H1 (cell line): ENCODE measurements around the gene TRIM14. TPM values are rescaled to one million over a fixed set of nuclear protein-coding genes. Genes with fewer than 3 reads are reported as not detected.

Experiments
- CTCF ChIA-PET: fragments of 300-600 bp; sonication (Branson Sonifier 250); formaldehyde crosslinking; loops from one replicate; lab custom pipeline; 2021; ENCODE audit not compliant: partially characterized antibody; lab: Charles Lee
- POLR2A ChIA-PET: fragments of 300-600 bp; sonication (Branson Sonifier 250); formaldehyde crosslinking; loops from one replicate; lab custom pipeline; 2021; ENCODE audit warnings: inconsistent platforms; ENCODE audit not compliant: partially characterized antibody; lab: Charles Lee
- DNase-seq, 2 experiments: peaks; one replicate each; pipeline versions ENCODE4 v3.0.0 to v3.0.0-alpha.2; 2010 to 2022; ENCODE audit warnings: low spot score in 2 of 2, low read depth in 1 of 2, mixed read lengths in 1 of 2
- FAIRE-seq: peaks from 2 replicates; lab custom pipeline; 2011; peaks lifted over from hg19 to GRCh38; lab: Jason Lieb, UNC
- H2AFZ ChIP-seq: 2 replicates; pipeline ENCODE4 v1.8.1; 2012; ENCODE audit warnings: low read length, inconsistent platforms
- H2AK5ac ChIP-seq: 2 replicates; pipeline ENCODE4 v1.6.1; 2013; ENCODE audit warnings: low read depth, low read length
- H2BK120ac ChIP-seq: replicated peaks from 2 replicates; pipeline ENCODE3; 2013; ENCODE audit warnings: low read depth, low read length, inconsistent platforms
- H2BK12ac ChIP-seq: 2 replicates; pipeline ENCODE4 v1.6.1; 2013; ENCODE audit warnings: low read depth, low read length
- H2BK15ac ChIP-seq: 2 replicates; pipeline ENCODE4 v1.6.1; 2013; ENCODE audit warnings: low read length
- H2BK20ac ChIP-seq: 2 replicates; pipeline ENCODE4 v1.6.1; 2013; ENCODE audit warnings: low read length
- H2BK5ac ChIP-seq: 2 replicates; pipeline ENCODE4 v1.6.1; 2013; ENCODE audit warnings: low read depth, low read length
- H3K14ac ChIP-seq: 2 replicates; pipeline ENCODE4 v1.6.1; 2013; ENCODE audit warnings: inconsistent platforms; ENCODE audit not compliant: insufficient read length
- H3K18ac ChIP-seq: 2 replicates; pipeline ENCODE4 v1.6.1; 2013; ENCODE audit warnings: low read length; ENCODE audit errors: extremely low read depth
- H3K23ac ChIP-seq: 2 replicates; pipeline ENCODE4 v1.6.1; 2013; ENCODE audit warnings: inconsistent platforms; ENCODE audit not compliant: insufficient read length
- H3K23me2 ChIP-seq: 2 replicates; pipeline ENCODE4 v1.6.1; 2013; ENCODE audit warnings: low read depth, low read length
- H3K27ac ChIP-seq: 2 replicates; pipeline ENCODE4 v1.6.1; 2011; ENCODE audit warnings: low read depth, low read length, inconsistent platforms
- H3K27me3 ChIP-seq, 4 experiments: replicated peaks in 1 of 4; 1 replicate in 1 of 4; 2 replicates in 3 of 4; pipeline versions ENCODE4 v1.6.1 to v1.8.1; 2011 to 2013; ENCODE audit warnings: low read length in 3 of 4, mild to moderate bottlenecking in 3 of 4, inconsistent platforms in 2 of 4, mixed read lengths in 2 of 4, moderate library complexity in 1 of 4; ENCODE audit not compliant: control insufficient read depth in 3 of 4, insufficient read depth in 3 of 4; ENCODE audit errors: extremely low read depth in 1 of 4
- H3K36me3 ChIP-seq, 4 experiments: 2 replicates each; pipeline versions ENCODE4 v1.6.1 to v1.8.1; 2011 to 2013; ENCODE audit warnings: mild to moderate bottlenecking in 4 of 4, low read length in 3 of 4, moderate library complexity in 2 of 4, control low read depth in 1 of 4, inconsistent platforms in 1 of 4; ENCODE audit not compliant: insufficient read depth in 4 of 4, control insufficient read depth in 2 of 4
- H3K4ac ChIP-seq: replicated peaks from 2 replicates; pipeline ENCODE3; 2013; ENCODE audit warnings: low read length, low read depth, mixed read lengths, inconsistent platforms; ENCODE audit not compliant: insufficient read length
- H3K4me1 ChIP-seq, 4 experiments: replicated peaks in 1 of 4; 1 replicate in 1 of 4; 2 replicates in 3 of 4; pipeline versions ENCODE4 v1.6.1 to v1.8.1; 2011 to 2013; ENCODE audit warnings: low read length in 3 of 4, inconsistent platforms in 2 of 4, mixed read lengths in 1 of 4; ENCODE audit not compliant: insufficient read depth in 4 of 4, control insufficient read depth in 3 of 4
- H3K4me2 ChIP-seq, 2 experiments: 2 replicates each; pipeline versions ENCODE4 v1.6.1 to v1.8.1; 2011 to 2013; ENCODE audit warnings: low read depth in 2 of 2, low read length in 2 of 2, control low read depth in 1 of 2, inconsistent platforms in 1 of 2, mild to moderate bottlenecking in 1 of 2; ENCODE audit not compliant: insufficient read depth in 1 of 2
- H3K4me3 ChIP-seq, 4 experiments: fragments of 200-600, 300-600 bp in 1 of 4; sonication (generic), shearing (Covaris generic), sonication (Bioruptor Twin) in 1 of 4; 2 replicates each; pipeline versions ENCODE4 v1.5.1 to v1.8.1; 2011 to 2016; ENCODE audit warnings: low read length in 4 of 4, low read depth in 3 of 4, control low read depth in 2 of 4, inconsistent platforms in 2 of 4, mild to moderate bottlenecking in 2 of 4, mixed read lengths in 1 of 4, moderate library complexity in 1 of 4; ENCODE audit not compliant: insufficient read depth in 2 of 4; ENCODE audit errors: extremely low read depth in 1 of 4
- H3K56ac ChIP-seq: replicated peaks from 2 replicates; pipeline ENCODE3; 2013; ENCODE audit warnings: low read depth, mild to moderate bottlenecking, mixed read lengths, low read length, inconsistent platforms; ENCODE audit not compliant: insufficient read length
- H3K79me1 ChIP-seq: 2 replicates; pipeline ENCODE4 v1.6.1; 2013; ENCODE audit warnings: low read depth, low read length, control low read depth
- H3K79me2 ChIP-seq, 2 experiments: 2 replicates each; pipeline versions ENCODE4 v1.6.1 to v1.8.1; 2012 to 2013; ENCODE audit warnings: low read length in 2 of 2, mild to moderate bottlenecking in 2 of 2, inconsistent platforms in 1 of 2; ENCODE audit not compliant: insufficient read depth in 2 of 2, control insufficient read depth in 1 of 2
- H3K9ac ChIP-seq, 4 experiments: replicated peaks in 1 of 4; 1 replicate in 1 of 4; 2 replicates in 3 of 4; pipeline versions ENCODE4 v1.6.1 to v1.8.1; 2011 to 2013; ENCODE audit warnings: low read depth in 3 of 4, low read length in 3 of 4, control low read depth in 2 of 4, mild to moderate bottlenecking in 2 of 4, moderate library complexity in 2 of 4, inconsistent platforms in 1 of 4; ENCODE audit errors: extremely low read depth in 1 of 4
- H3K9me3 ChIP-seq, 2 experiments: 2 replicates each; pipeline versions ENCODE4 v1.6.1 to v1.8.1; 2012 to 2013; ENCODE audit warnings: mild to moderate bottlenecking in 2 of 2, moderate library complexity in 2 of 2, control low read depth in 1 of 2, inconsistent platforms in 1 of 2, low read depth in 1 of 2, low read length in 1 of 2, mixed read lengths in 1 of 2; ENCODE audit not compliant: insufficient read depth in 2 of 2
- H4K20me1 ChIP-seq, 2 experiments: replicated peaks in 1 of 2; 2 replicates each; pipeline versions ENCODE3 to v1.8.1; 2011 to 2013; ENCODE audit warnings: inconsistent platforms in 2 of 2, low read length in 2 of 2, mild to moderate bottlenecking in 1 of 2; ENCODE audit not compliant: insufficient read depth in 2 of 2, control insufficient read depth in 1 of 2
- H4K5ac ChIP-seq: 2 replicates; pipeline ENCODE4 v1.6.1; 2013; ENCODE audit warnings: low read length, low read depth, mixed read lengths, inconsistent platforms; ENCODE audit not compliant: insufficient read length
- H4K8ac ChIP-seq: 2 replicates; pipeline ENCODE4 v1.8.0; 2013; ENCODE audit warnings: mild to moderate bottlenecking, moderate library complexity, low read length, inconsistent platforms; ENCODE audit not compliant: insufficient read depth; ENCODE audit errors: extremely low read depth
- H4K91ac ChIP-seq: replicated peaks from 2 replicates; pipeline ENCODE3; 2013; ENCODE audit warnings: low read length, mixed read lengths, inconsistent platforms; ENCODE audit not compliant: insufficient read length
- TCF12 ChIP-seq: IDR thresholded peaks from 2 replicates; pipeline ENCODE4 v1.6.1; 2011; ENCODE audit warnings: low read depth, mild to moderate bottlenecking, low read length
- WGBS, 2 experiments: shearing (Covaris generic) in 1 of 2; methylation state at CpG; one replicate each; pipeline versions ENCODE4 v1.1.6 to v1.1.7; 2013 to 2015; ENCODE audit warnings: low lambda C conversion rate in 2 of 2, mixed read lengths in 2 of 2, inconsistent platforms in 1 of 2, low coverage in 1 of 2, missing lambda C conversion rate in 1 of 2; ENCODE audit not compliant: insufficient replicate concordance in 2 of 2, insufficient coverage in 1 of 2, insufficient read length in 1 of 2; ENCODE audit errors: extremely low coverage in 1 of 2, missing lambda C conversion rate in 1 of 2; 5-methylcytosine and 5-hydroxymethylcytosine counted together
- polyA plus RNA-seq, 7 experiments: library from polyadenylated mRNA; depleted of rRNA in 3 of 7; stranded (reverse) in 5 of 7; unstranded in 2 of 7; fragments of >200 nt in 5 of 7; fragments of 200-250 nt in 2 of 7; gene quantifications; 1 replicate in 5 of 7; 2 replicates in 1 of 7; 4 replicates in 1 of 7; pipeline versions ENCODE4 v1.2.1 to v1.2.3, GENCODE V29; 2011 to 2013; ENCODE audit warnings: missing spikeins in 2 of 7, mixed read lengths in 2 of 7
- total RNA-seq: library from RNA; stranded (reverse); fragmentation: NEBNext Ultra II Directional; extraction: Animal tissue kit (Norgen Biotek cat#: 25700); gene quantifications from 2 replicates; pipeline ENCODE4 v1.2.1, GENCODE V29; 2021
- TF ChIP-seq, protein P1 (sequence below): IDR thresholded peaks from 2 replicates; pipeline ENCODE4 v1.6.1; 2012; ENCODE audit warnings: inconsistent platforms

TRIM14 gene
- total and polyA plus RNA-seq, 2 of the 8 experiments (the other 6 are each of a cell fraction or from before 2014, with no cell fraction given): 9.2 to 19.4 TPM

DNA sequence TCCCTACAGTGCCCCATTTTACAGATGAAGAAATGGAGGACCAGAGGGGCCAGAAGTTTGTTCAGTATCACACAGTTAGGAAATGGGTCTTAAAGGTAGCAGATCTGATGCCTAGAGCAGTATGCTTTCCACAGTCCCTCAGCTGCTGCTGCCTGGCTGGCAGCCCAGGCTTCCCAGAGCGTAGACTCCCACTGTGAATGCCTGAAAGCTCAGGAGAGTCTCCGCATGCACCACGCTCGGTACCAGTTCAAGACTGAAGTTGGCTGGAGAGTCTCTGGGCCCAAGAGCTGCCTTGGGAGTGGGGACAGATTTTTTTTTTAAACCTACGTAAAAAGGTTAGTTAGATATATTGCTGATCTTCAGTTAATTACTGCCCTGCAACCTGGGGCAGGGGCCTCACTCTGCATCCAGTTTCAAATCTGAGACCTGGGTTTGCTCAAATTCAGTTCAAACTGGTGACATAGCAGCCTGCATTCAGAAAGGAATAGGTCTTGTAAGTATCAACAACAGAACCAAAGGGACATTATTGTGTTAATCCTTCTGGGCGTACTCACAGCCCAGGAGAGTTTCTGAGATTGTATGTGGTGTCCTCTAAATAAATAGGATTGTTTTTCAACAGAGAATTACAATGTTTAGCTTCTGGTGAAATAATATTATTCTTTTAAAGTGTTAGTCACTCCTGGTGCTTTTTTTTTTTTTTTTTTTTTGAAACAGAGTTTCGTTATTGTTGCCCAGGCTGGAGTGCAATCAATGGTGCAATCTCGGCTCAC lies 54.2 kb downstream of the TRIM14 start:
- Histone ChIP-seq H2AK5ac (no peak overlapping the region), H3K79me1 (0 out of 2 replicates have a peak, but pooled peaks cover 4% of the 10 kb centered on the region), H3K36me3 (peaks cover 0 to 26% (median 7%) of the 10 kb centered on the region in 4 experiments; a peak in 6 of 8 replicates), H3K79me2 (peaks cover 0 to 2% of the 10 kb centered on the region in 2 experiments; a peak in 1 of 4 replicates), H4K20me1 (peaks cover 0 to 4% of the 10 kb centered on the region in 2 experiments), H4K8ac (no peak overlapping the region), H2BK5ac (no peak overlapping the region), H3K9me3 (no peaks in the 10 kb centered on the region), H2AFZ (no peak overlapping the region), H3K18ac (no peak overlapping the region), H3K27ac (no peak overlapping the region), H4K5ac (no peak overlapping the region), H3K14ac (no peak overlapping the region), H3K27me3 (no peaks in the 10 kb centered on the region), H3K9ac (no peak overlapping the region), H3K23ac (no peak overlapping the region), H2BK12ac (no peak overlapping the region), H3K4me1 (no peaks in the 10 kb centered on the region), H2BK20ac (no peak overlapping the region), H2BK15ac (no peak overlapping the region), H3K4ac (no peak overlapping the region), H4K91ac (no peak overlapping the region), H3K4me3 (no peak overlapping the region), H3K4me2 (no peak overlapping the region), H3K23me2 (no peaks in the 10 kb centered on the region), H2BK120ac (no peak overlapping the region), H3K56ac (no peak overlapping the region)
- CTCF ChIA-PET: interaction anchor here (1.1 to 2.5 kb wide), 3 partner anchors 9 to 199 kb away, joined by 5 to 12 read pairs (median 5); no protein-coding TSS in a partner anchor
- FAIRE-seq (no peak), DNase-seq (no peak)
- POLR2A ChIA-PET: interaction anchor here (1.3 kb wide), 1 partner anchor 8 kb away, joined by 4 read pairs; the partner anchor contains the start of gene NANS
- TF ChIP-seq TCF12: no peak
- TF ChIP-seq, protein P1, sequence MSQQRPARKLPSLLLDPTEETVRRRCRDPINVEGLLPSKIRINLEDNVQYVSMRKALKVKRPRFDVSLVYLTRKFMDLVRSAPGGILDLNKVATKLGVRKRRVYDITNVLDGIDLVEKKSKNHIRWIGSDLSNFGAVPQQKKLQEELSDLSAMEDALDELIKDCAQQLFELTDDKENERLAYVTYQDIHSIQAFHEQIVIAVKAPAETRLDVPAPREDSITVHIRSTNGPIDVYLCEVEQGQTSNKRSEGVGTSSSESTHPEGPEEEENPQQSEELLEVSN: no peak
- WGBS, 2 experiments: 88% methylated on average over 7 of the region's 8 CpGs; no CpG with 5 or more reads in 1 of the 2 experiments
